Suppressor macrophage treated with lipopolysaccharide for 4 hours (primary cell): ENCODE results near the gene FGF4.
"Not testable (repeated sequence)": the region's sequence is repeated elsewhere in the genome, so short reads cannot be mapped to it uniquely, and the experiment has no call there.

Experiments
- DNase-seq: peaks from one replicate; pipeline ENCODE4 v3.0.0-alpha.2; 2020

FGF4 gene

GRCh38 chr11:69771466-69771865, 3.7 kb downstream of the FGF4 start:
- no peak for DNase-seq

DNA sequence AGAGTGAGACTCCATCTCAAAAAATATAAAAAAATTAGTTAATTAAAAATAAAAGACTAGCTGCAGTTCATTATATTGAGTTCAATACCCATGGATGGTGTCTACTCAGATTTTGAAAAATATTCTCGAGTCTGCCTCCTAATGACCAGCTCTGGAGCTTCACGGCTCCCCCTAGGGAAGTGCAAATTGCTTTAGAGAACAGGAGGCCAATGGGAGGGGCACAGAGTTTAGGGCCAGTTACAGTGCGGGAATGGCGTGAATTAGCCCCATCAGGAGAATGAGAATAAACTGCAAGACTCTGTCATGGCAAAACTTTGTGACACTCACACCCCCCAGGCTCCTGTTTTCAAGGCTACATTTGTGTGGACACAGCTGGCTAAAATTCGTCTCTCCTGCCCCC, 4.6 kb downstream of the FGF4 start:
- no peak for DNase-seq

GRCh38 chr11:69765498-69765995, 9.6 kb downstream of the FGF4 start:
- DNase-seq = no peak

GRCh38 chr11:69764918-69765317, 10.2 kb downstream of the FGF4 start:
- DNase-seq = not testable (repeated sequence)

DNA sequence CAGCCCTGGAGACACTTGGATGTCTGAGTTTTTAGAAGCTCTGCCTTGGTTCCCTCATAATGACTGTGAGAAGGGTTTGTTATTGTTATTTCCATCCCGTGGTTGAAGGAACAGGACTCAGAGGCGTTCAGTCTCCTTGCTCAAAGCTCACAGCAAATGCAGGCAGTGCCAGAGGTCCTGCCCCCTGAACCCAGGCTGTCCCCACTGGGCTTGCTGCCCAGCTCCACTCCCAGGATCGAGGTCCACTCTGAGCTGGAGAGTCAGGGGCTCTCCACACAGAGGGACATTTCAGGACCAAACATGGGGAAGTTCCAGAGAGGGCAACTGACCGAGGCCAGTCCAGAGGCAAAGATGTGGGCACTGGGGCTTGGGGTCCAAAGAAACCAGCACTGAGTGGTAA, 14.8 kb downstream of the FGF4 start:
- no peak for DNase-seq

- DNase-seq = no peak
These were observed 22.3 kb downstream of the FGF4 start for GRCh38 chr11:69752890-69753289.

- DNase-seq = no peak
These were observed 24.1 kb downstream of the FGF4 start for GRCh38 chr11:69750875-69751597.

DNA sequence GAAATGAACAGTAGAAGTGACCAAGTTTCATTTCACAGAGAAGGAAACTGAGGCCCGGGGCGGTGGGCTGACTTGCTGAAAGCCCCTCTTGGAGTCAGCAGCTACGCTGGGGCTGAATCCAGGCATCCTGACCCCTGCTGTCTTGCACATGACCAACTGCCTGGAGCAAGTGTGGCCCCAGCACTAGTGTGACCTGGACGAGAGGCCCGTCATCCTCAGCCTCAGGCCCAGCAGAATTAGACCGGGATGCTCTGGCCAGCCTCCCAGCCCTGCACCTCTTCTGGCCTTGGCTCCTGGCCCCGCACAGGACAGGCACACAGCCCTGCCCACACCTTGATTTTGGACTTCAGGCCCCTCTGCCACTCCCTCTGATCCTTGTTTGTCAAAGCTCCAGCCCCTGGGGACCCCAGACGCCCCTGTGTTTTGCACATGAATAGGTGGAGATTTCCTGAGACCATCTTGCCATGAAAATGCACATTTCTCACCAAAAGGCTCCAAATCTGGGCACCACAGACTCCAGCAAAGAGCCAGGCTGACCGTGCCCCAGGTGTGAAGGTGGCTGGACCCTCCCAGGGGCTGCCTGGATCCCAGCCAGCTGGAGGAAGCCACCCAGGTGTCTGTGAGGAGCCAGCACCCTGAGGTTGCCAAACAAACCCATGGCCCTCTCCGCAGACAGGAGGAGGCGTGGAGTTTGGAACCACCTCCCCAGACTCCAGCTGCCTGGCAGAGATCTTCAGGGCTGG, 24.9 kb downstream of the FGF4 start:
- DNase-seq = no peak

DNA sequence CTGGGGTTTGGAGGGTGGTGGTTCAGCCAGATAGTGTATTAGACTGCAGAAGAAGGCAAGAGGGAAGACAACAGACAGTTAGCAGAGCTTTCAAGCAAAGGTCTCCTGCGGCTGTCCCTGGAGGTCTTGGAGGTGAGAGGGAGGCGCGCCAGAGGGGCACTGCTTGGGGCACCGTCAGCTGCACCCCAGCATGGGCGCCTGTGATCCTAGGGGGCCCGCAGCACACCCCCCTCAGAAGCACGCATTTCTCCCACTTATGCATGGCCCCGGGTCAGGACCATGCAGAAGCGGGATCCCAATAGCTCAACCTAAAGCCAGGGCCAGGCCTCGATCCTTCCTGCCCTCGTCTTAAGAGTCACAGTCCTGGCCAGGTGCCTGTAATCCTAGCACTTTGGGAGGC, 26.5 kb downstream of the FGF4 start:
- no peak for DNase-seq

- DNase-seq = no peak
These were observed 28.1 kb downstream of the FGF4 start for GRCh38 chr11:69746752-69747742.

- DNase-seq = no peak
These were observed 29.0 kb downstream of the FGF4 start for GRCh38 chr11:69746140-69746539.

- no peak for DNase-seq
These were observed 29.9 kb downstream of the FGF4 start for GRCh38 chr11:69745201-69745600.

DNA sequence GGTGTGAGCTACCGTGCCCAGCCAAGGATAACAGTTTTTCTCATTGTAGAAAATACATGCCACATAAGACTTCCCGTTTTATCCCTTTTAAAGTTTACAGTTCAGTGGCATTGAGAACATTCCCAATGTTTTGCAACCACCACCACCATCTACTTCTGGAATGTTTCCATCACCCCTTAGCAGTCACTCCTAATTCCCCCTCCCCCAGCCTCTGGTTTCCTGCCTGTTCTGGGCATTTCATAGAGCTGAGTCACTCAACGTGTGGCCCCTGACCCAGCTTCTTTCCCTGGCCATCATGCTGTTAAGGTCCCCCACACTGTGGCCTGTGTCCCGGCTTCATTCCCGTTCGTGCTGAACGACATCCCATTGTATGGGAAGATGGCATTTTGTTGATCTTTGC, 30.7 kb downstream of the FGF4 start:
- no peak for DNase-seq

- DNase-seq = no peak
These were observed 40.3 kb downstream of the FGF4 start for GRCh38 chr11:69734841-69735240.

DNA sequence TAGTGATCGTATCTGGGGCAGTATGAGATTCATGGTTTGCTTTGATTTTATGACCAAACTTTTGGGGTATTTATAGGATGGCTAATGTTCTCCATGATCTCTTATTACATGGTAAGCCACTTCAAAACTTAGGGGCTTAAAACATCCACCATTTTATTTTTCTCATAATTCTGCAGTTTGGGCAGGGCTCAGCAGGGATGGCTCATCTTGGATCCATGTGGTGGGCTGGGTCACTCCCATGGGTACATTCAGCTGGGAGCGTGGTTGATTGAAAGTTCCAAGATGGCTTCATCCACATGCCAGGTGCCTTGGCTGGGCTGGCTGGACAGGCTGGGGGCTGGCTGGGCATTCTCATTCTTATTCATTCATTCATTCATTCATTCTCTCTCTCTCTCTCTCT, 40.8 kb downstream of the FGF4 start:
- no peak for DNase-seq

GRCh38 chr11:69732910-69733309, 42.2 kb downstream of the FGF4 start:
- DNase-seq = no peak

GRCh38 chr11:69731110-69731509, 44.0 kb downstream of the FGF4 start:
- no peak for DNase-seq

DNA sequence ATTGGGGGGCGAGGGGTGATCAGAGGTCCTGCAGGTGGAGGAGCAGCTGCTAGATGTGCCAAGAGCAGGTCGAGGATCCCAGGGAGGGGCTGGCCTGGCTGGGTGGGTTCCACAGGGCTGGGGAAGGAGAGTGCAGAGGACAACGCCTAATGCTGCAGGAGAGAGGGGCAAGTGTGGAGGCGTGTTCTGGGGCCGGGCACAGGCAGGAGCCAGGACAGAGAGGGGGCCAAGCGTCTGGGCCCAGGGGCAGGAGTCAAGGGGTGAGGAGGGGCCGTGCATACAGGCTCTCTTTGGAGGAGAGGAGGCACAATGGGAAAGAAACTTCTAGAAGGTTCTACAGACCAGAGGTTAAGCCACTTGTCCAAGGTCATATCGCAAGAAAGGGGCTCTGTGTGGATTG, 44.6 kb downstream of the FGF4 start:
- DNase-seq = no peak

GRCh38 chr11:69729252-69729651, 45.9 kb downstream of the FGF4 start:
- DNase-seq = no peak

- no peak for DNase-seq
These were observed 47.9 kb downstream of the FGF4 start for GRCh38 chr11:69727266-69727665.

DNA sequence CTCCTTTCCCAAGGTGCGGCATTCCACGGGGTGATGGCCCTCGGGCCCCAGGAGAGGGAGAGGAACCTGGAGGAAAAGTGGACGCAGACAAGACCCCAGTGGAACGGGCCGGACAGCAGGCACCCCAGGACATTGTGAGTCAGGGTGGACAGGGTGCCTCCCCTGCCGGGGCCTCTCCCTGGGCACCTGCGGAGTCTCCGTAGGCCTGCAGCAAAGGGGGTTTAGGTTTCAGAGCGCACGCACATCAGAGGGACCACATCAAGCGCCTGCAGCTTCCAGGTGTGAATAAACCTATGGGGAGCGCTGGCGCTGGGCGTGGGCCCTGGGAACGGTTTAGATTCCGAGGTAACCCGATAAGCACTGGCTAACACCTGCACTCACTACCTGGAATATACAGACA, 48.7 kb downstream of the FGF4 start:
- no peak for DNase-seq

GRCh38 chr11:69726019-69726418, 49.1 kb downstream of the FGF4 start:
- DNase-seq = no peak

GRCh38 chr11:69721745-69722144, 53.4 kb downstream of the FGF4 start:
- no peak for DNase-seq
